GM21786 (cell line): ENCODE results near the gene NRARP.

Experiments
- ATAC-seq: cut with Tn5 transposase; IDR thresholded peaks from one replicate; pipeline ENCODE4 v1.9.1; 2021; ENCODE audit not compliant: unreplicated experiment

NRARP gene

DNA sequence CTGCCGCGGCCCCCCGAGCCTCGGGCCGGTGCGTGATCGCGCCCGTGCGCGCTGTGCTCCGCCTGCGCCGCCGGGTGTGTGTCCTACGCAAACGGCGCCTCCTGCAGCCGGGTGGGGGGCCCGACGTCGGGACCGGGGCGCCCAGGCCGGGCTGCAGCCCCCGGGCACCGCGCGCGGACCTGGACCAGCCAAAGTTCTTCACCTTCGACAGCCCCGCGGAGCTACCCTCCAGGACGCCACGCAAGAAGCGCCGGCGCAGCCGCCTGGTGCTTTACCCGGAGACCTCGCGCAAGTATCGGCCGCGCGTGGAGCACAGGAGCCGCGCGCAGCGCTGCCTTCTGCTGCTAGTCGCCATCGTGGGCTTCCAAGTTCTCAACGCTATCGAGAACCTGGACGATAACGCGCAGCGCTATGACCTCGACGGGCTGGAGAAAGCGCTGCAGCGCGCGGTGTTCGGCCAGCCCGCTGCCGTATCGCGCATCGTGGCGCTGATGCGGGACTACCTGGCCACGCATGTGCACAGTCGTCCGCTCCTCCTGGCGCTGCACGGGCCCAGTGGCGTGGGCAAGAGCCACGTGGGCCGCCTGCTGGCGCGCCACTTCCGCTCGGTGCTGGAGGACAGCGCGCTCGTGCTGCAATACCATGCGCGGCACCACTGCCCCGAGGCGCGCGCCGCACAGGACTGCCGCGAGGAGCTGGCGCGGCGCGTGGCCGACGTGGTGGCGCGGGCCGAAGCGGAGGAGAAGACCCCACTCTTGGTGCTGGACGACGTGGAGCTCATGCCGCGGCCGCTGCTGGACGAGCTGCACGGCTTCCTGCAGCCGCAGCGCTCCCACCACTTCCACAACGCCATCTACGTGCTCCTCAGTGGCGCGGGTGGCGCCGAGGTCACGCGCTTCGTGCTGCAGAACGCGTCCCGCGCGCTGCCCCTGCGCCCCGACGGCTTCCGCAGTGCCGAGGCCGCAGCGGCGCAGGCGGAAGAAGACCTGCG is 23.1 kb downstream of the NRARP start:
- ATAC-seq: no peak

DNA sequence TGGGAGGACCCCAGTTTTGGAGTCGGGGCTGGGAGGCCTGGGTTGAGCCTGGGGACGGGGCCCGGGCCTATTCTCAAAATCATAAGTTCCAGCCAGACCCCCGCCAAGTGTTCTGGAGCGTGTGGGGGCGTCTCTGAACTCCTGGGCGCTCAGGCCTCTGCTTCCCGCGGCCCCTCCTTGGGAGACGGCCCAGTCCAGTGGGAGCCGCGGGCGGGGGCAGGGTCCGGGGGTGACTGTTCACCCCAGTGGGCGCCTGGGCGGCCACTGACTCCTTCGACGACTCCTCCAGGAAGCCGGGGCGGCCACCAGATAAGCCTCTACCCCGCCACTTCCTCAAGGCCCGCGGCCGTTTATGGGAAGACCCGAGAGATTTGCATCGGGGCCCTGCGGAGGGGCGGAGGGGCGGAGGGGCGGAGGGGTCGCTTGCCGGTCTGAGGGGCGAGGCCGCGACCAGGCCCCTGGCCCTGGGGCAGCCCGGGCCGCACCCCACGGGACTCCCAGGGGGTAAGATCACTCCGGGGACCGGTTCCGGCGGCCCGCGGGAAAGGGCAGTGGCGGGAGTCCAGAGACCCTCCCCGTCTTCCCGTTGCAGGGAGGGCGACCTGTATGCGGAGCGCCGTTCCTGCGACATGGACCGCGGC is 23.9 kb downstream of the NRARP start:
- no peak for ATAC-seq

DNA sequence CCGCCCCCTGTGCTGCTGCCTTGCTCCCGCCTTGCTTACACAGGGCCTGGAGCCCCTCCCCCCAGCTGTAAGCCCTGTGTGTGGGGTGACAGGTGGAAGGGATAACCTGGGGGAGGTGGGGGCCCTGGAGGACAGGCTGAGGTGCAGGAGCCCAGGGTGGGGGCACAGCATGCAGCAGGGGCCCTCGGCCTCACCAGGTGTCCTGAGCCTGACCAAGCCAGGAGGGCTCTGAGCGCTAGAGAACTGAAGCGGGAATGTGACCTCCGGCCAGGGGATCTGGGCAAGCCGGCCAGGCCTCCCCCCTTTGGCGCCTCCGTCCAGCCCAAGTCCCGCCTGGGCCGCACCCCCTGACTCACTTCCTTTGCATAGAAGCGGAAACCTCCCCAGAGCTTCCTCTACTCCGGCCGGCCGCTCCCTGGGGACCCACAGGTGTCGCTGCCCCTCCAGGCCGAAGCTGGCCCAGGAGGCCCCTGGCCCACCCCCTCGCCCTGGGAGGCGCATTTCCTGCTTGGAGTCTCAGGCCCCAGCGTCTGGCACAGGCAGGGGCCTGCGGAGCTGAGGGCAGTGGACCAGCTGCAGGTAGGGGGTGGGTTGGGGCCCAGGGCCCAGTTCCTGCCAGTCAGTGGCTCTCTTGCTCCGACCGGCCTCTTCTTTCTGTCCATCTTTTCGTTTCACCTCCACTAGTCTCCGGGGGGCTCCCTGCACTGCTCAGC is 24.6 kb downstream of the NRARP start, which contains the start of gene TOR4A:
Gene TOR4A, plus strand, starts transcription at position 398 of the 713 bp plus-strand sequence. CDS start 964 bp downstream, outside the sequence.
- peak; percentile 74 for ATAC-seq

DNA sequence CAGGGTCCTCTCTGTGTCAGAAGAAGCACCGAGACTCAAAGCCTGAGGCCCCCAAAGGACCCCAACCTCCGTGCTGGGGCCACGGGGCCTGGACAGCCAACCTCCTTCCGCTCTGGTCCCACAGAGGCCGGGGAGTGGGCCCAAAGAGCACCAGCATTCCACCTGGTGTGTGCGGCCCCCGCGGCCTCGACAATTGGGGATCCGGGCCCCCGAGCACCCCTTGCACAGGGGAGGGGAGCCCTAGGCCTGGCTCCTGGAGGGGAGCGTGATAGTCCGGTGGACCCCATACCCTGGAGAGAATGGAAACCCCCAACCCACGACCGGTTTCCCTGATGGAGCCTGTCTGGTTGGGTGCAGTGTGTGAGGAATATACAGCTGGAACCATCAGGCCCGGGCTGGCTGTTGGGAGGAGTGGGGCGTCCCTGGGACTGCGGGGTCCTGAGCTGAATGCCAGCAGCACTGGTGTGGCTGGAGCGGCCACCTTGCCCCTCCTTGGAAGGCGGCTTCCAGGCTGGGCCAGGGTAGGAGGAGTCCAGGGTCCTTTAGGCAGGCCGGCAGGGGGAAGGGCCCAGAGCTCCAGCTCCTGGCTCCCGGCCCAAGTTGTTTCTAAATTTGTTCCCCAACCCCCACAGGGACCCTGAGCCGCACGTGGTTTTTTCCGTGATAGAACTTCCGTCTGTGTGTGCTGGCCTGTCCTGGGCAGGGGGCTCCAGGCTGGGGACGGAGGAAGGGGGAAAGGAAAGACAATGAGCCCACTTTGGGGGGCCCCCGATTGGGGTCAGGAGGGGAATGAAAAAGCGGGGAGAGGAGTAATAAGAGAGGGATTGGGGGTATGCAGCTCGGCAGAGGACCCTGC is 25.4 kb downstream of the NRARP start:
- no peak for ATAC-seq

DNA sequence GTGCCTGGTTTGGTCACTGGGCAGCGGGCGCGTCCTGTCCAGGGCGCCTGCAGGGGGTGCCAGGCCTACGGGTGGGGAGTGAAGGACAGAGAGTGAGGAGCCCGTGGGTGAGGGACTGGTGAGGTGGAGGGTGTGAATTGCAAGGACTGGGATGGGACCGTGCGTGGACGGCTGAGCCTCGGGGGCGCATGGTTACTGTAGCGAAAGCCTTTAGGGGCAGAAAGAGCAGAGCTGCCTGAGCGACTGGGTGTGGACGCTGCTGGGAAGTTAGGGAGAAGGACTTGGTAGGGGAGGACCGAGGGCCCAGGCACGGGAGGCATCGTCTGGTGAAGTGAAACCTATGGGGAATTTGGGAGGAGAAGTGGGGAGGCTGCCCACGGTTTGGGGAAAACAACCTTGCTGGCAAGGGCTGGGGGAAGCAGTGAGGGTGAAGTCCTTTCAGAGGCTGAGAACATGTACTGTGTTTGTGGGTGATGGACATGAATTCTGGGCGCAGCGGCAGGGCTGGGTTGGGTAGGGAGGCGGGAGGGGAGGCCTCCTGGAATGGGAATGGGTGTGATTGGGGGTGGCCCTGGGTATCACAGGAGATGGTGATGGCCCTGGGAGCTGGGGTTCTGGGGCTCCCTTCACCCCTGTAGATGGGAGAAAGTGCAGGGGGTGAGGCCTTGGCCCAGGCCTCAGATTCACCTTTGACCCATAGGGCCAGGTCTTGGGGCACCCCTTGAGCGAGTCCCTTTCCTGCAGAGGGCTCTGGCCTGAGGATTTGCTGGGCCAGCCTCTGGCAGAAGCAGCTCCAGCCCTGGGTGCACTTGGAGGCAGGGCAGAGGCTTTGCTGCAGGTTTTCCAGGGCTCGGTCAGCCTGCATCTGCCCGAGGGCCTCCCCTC is 26.2 kb downstream of the NRARP start:
- ATAC-seq: no peak

DNA sequence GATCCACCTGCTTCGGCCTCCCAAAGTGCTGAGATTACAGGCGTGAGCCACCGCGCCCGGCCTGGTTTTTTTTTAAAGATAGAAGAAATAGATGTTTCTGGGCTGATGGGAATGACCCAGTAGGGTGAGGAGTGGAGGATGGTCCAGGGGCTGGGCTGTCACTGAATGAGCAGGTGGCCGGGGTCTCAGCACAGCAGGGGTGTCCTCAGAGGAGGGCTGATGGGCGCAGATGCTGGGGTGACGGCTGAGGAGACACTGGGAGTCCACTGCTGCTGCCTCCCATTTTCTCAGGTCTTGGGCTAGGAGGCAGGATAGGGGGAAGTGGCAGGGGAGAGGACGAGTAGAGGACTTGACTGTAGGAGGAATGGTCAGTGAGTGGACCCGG is 26.9 kb downstream of the NRARP start:
- ATAC-seq: no peak

DNA sequence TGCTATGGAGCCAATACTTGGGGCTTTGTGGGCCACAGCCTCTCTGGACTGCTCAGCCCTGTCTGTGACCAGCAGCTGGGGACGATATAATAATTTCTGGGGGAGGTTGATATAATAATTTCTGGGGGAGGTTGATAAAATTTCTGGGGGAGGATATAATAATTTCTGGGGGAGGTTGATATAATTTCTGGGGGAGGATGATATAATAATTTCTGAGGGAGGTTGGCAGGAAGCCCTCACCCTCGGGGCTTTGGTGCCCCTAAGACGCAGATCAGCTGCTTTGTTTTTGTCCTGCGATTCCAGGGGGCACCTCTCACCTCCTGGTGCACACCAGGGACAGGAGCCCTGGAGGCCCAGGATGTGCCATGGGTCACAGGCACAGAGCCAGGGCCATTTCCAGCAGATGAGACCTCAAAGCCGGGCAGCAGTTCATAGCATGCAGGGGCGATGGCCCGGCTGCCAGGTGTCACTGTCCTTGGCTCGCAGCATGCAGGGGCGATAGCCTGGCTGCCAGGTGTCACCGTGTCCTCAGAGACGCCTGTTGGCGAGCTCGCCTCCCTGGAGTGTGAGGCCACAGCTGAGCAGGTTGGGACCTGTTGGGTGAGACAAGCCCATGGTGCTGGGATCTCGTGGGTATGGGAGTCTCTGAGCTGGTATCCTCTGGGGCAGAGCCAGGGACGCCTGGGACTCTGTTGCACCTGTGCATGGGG is 28.3 kb downstream of the NRARP start:
- ATAC-seq: no peak

DNA sequence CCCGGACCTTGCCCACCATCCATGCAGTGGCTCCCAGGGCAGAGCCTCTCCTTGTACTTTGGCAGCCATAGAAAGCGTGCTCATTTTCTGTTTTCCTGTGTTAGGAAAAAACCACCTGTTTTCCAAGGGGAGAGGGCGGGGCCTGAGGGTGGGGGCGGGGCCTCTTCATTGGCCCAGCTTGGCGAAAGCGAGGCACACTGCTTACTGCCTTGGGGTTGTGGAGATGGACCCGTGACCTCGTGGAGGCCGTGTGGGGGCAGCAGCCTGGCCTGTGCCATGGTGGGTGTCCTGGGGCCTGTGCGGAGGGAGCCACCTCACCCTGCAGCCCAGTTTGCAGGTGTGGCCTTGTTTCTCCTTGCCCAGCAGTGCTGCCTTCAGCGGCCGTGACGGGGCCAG is 29.0 kb downstream of the NRARP start:
- ATAC-seq: no peak

DNA sequence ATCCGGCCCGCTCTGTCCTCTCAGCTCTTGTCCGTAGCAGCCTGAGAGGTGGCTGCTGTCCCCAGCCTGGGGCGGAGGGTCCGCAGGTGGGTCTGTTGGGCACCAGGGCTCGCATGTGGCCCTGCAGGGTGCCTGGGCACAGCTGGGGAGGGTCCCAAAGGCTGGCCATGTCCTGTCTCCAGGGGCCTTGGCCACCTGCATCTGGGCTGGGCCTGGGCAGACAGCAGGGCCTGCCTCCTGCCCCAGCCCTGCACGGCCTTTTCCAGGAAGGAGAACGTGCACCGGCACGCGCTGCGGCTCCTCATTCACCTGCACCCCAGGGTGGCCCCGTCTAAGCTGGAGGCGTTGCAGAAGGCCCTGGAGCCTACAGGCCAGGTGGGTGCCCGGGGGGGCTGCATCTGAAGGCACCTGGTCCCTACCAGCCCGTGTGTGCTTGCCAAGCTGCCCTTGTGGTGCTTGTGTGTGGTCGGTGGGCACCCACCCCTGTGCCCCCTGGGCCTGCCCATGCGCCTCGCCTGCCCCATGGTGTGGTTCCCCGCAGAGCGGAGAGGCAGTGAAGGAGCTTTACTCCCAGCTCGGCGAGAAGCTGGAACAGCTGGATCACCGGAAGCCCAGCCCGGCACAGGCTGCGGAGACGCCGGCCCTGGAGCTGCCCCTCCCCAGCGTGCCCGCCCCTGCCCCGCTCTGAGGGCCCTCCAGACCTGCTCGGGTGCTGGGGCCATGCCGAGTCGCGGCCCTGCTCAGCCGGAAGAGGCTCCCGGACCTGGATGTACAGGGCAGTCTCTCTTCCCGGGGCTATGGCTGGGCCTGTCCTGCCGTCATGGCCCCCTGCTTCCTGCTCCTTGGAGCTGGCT is 29.6 kb downstream of the NRARP start:
- no peak for ATAC-seq

DNA sequence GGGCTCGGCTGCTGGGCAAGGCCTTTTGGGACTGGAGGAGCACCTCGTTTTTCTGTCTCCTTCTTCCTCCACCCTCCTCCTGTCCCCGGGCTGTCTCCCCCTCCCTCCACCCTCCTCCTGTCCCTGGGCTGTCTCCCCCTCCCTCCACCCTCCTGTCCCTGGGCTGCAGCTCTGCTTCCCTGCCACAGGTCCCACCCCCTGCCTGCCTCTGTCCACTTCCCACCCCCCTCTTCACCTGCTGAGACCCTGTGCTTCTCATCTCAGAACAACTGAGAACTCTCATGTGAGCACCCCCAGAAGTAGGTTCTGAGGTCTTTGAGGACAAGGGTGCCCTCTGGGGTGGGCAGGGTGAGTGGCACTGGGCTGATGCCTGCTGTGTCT is 30.4 kb downstream of the NRARP start:
- ATAC-seq: no peak

DNA sequence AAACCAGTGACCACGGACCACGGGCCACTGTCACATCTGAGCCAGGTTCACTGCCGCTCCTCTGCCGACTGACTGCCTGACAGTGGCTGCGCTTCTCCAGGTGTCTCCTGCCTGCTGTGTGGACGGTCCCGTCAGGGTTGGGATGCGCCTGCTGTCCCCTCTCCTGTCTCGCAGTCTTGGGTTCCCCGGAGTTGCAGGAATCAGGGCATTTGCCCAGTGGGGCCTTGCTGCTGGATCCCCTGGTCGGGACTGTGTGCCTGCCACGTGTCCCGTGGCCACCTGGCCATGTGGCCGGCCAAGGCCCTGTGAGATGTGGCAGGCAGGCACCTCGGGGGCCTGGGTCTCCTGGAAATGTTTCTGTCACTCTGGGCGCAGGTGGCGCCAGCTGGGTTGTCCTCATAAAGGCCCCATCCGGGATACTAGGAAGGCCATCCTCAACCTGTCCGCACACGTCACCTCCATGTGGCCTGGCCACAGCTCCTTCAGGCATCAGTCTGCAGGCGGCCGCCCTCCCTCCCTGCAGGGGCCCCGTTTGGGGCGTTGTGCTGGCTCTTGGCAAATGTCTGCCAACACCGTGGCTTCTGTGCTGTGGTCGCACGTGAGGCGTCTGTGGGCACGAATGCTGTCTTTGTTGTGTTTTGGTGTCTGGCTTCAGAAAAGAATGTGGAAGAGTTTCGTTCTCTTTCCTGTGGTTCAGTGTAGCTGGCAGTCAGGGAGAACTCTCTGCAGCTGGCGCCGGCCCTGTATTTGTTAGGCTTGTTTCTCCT is 31.0 kb downstream of the NRARP start:
- no peak for ATAC-seq

DNA sequence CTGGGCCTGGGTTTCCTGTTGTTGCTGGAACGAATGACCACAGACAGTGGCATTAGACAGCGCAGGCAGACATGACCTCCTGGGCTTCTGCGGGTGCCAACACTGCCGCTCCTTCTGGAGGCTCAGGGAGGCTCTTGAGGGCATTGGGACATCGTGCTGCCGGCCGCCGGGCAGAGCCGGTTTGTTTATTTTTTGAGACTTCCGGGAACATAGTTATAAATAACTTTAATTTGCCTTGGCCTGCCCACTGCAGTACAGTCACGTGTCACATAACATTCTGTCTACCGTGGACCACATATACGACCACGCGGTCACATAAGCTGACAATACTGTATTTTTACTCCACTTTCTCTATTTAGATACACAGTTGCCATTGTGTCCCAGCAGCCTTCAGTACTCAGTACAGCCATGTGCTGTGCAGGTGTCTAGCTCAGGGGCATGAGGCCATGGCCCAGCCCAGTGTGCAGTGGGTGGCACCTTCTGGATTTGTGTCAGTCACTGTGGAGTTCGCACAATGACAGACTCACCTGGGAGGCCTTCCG is 32.8 kb downstream of the NRARP start:
- ATAC-seq: no peak

DNA sequence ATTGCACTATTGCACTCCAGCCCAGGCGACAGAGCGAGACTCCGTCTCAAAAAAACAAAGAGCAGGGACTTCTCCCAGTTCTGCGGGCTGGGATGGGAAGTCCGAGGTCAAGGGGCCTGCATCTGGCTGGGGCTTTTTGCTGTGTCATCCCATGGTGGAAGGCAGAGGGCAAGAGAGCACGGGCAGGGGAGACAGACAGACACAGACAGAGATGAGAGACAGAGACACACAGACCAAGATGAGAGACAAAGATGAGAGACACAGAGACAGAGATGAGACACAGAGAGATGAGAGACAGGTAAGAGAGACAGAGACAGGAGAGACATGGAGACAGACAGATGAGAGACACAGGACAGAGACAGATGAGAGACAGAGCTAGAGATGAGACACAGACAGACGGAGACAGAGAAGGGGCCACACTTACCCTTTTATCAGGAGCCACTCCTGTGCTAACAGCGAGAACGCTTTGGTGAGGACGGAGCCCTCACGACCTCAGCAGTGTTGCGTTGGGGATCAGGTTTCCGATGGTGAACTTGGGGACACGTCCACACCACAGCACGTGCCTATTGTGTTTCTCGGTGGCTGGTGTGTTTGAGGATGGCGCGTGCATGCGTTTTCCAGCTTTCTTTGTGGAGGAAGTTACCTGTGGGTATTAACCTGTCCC is 33.4 kb downstream of the NRARP start:
- ATAC-seq: no peak

DNA sequence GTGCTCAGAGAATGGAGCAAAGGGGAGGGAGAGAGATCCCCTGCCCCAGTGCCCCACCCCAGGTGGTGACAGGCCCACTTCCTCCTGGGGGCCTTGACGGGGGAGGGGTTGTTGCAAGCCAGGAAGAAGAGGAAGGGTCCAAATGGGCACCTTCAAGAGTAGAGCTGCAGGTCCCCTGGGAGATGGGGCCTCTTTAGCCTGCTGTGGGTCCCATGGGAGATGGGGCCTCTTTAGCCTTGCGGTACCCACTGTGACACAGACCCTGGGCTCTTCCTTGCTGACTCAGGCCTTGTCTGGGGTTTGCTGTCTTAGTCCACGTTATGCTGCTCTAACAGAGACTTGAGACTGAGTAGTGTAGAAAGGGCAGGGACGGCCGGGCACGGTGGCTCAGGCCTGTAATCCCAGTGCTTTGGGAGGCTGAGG is 34.1 kb downstream of the NRARP start:
- ATAC-seq: no peak

DNA sequence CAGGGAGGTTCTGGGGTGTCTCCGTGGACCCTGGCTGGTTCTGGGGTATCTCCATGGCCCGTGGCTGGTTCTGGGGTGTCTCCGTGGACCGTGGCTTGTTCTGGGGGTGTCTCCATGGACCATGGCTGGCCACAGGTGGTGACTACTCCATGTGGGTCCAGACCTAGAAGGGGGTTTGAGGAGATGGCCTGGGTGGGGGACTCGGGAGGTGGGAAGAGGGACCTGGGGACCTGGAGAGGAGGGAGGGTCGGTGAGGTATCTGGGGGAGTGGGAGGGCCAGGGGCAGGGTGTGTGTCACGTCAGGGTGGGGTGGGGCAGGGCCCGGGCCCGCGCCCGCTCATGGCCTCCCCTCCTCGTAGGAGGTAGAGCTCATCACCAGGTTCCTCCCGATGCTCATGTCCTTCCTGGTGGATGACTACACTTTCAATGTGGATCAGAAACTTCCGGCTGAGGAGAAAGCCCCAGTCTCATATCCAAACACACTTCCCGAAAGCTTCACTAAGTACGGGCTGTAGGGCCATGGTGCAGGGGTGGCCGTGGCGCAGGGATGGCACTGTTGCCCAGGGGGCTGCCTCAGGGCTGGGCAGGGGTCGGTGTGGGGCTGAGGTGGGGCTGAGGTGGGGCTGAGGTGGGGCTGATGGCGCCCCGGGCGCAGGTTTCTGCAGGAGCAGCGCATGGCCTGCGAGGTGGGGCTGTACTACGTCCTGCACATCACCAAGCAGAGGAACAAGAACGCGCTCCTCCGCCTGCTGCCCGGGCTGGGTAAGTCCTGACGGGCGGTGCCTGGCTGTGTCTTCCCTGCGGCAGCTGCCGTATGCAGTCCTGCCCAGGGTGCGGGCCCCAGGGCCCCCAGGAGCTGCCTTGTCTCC is 35.3 kb downstream of the NRARP start:
- ATAC-seq: no peak

DNA sequence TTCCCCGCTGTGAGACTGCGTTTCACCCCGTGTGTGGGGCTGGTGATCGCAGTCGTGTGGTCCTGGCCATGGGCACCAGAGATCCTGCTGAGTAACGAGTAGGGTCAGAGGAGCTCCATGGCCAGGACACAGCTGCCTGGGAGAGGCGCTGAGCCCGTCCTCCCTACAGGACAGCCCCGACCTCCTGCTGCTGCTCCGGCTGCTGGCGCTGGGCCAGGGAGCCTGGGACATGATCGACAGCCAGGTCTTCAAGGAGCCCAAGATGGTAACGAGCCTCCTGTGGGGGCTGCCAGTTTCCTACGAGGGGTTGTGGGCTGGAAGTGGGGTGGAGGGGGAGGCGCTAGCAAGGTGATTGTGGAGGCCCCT is 35.9 kb downstream of the NRARP start:
- no peak for ATAC-seq
